A673 (cell line): ENCODE measurements around the gene TUBGCP3.

Experiments used
- CTCF ChIP-seq: fragments of 300-800, 200-600 bp; sonication (generic); conservative IDR thresholded peaks from 2 replicates; pipeline ENCODE4 v1.5.1; 2017; ENCODE audit warnings: low read depth, mild to moderate bottlenecking, antibody characterized with exemption, low read length, moderate library complexity, mixed read lengths
- EZH2 ChIP-seq: fragments of 200-600 bp; sonication (generic); IDR thresholded peaks from 2 replicates; pipeline ENCODE4 v1.6.1; 2017; ENCODE audit warnings: borderline replicate concordance, low read depth, mild to moderate bottlenecking, mixed read lengths, antibody characterized with exemption, low read length; ENCODE audit not compliant: poor library complexity, severe bottlenecking

- TF ChIP-seq CTCF (no peak), EZH2 (no peak)
Observed at GRCh38 chr13:112582263-112582662, 5.7 kb downstream of the TUBGCP3 start.
